ENCODE data around the gene ERMP1.
"Not testable (repeated sequence)": the region's sequence is repeated elsewhere in the genome, so short reads cannot be mapped to it uniquely, and the experiment has no call there.

The ERMP1 gene

GRCh38 chr9:5783982-5784381 is 48.9 kb downstream of the ERMP1 start:
- no peak for DNase-seq (ENCODE audit: low read depth in 2 of 2)

GRCh38 chr9:5783420-5783819 is 49.5 kb downstream of the ERMP1 start:
- DNase-seq (ENCODE audit: low read depth in 2 of 2): not testable (repeated sequence)

GRCh38 chr9:5779705-5780218 is 53.2 kb downstream of the ERMP1 start:
- not testable (repeated sequence) for DNase-seq (ENCODE audit: low read depth in 2 of 2)

GRCh38 chr9:5778805-5779204 is 54.1 kb downstream of the ERMP1 start:
- no peak for DNase-seq (ENCODE audit: low read depth in 2 of 2)

GRCh38 chr9:5773324-5773999 is 59.5 kb downstream of the ERMP1 start:
- no peak for DNase-seq (ENCODE audit: low read depth in 2 of 2)

GRCh38 chr9:5767968-5768932 is 64.7 kb downstream of the ERMP1 start:
- no peak for DNase-seq (ENCODE audit: low read depth in 2 of 2)

- DNase-seq (ENCODE audit: low read depth in 2 of 2): no peak
Measured at GRCh38 chr9:5764130-5764868, 68.6 kb downstream of the ERMP1 start.

- no peak for DNase-seq (ENCODE audit: low read depth in 2 of 2)
Measured at GRCh38 chr9:5762421-5762820, 70.5 kb downstream of the ERMP1 start.

- no peak for DNase-seq (ENCODE audit: low read depth in 2 of 2)
Measured at GRCh38 chr9:5760338-5760737, 72.6 kb downstream of the ERMP1 start.

- no peak for DNase-seq (ENCODE audit: low read depth in 2 of 2)
Measured at GRCh38 chr9:5756633-5757032, 76.3 kb downstream of the ERMP1 start.

GRCh38 chr9:5750569-5750968 is 82.3 kb downstream of the ERMP1 start:
- no peak for DNase-seq (ENCODE audit: low read depth in 2 of 2)

GRCh38 chr9:5749306-5749705 is 83.6 kb downstream of the ERMP1 start:
- DNase-seq (ENCODE audit: low read depth in 2 of 2): no peak

- DNase-seq (ENCODE audit: low read depth in 2 of 2): no peak
Measured at GRCh38 chr9:5748438-5748837, 84.5 kb downstream of the ERMP1 start.

GRCh38 chr9:5743109-5743508 is 89.8 kb downstream of the ERMP1 start:
- DNase-seq (ENCODE audit: low read depth in 2 of 2): no peak

GRCh38 chr9:5736563-5737346 is 96.2 kb downstream of the ERMP1 start:
- DNase-seq (ENCODE audit: low read depth in 2 of 2): no peak

- no peak for DNase-seq (ENCODE audit: low read depth in 2 of 2)
Measured at GRCh38 chr9:5735072-5735471, 97.8 kb downstream of the ERMP1 start.

All from stimulated activated CD8-positive, alpha-beta memory T cell treated with anti-CD3 and anti-CD28 coated beads, Interleukin-2, amount 100 ng/mL, for 48 hours (primary cell).